Measurements from ENCODE around the gene KDM4C.

Gene KDM4C

GRCh38 chr9:6818292-6818922, 60.6 kb downstream of the KDM4C start:
- no peak for TF ChIP-seq CTCF (IDR thresholded peaks at IDR 0.05; ENCODE audit: low read depth, low read length)
- no peak overlapping the region for H3K4me3 ChIP-seq (replicated peaks in 1 of 2; ENCODE audit: low read depth in 2 of 2, low read length in 2 of 2)

GRCh38 chr9:6819112-6819511, 61.3 kb downstream of the KDM4C start:
- no peak for DNase-seq (ENCODE audit: low read depth in 2 of 2)
- TF ChIP-seq CTCF (IDR thresholded peaks at IDR 0.05; ENCODE audit: low read depth, low read length), result no peak
- no peak overlapping the region for H3K4me3 ChIP-seq (replicated peaks in 1 of 2; ENCODE audit: low read depth in 2 of 2, low read length in 2 of 2)

More at GRCh38 chr9:6818292-6818922, 60.6 kb downstream of the KDM4C start:
- no peak for DNase-seq (ENCODE audit: low read depth in 2 of 2)

GRCh38 chr9:6819529-6819928, 61.8 kb downstream of the KDM4C start:
- H3K4me3 ChIP-seq (replicated peaks in 1 of 2; ENCODE audit: low read depth in 2 of 2, low read length in 2 of 2), result no peak overlapping the region
- no peak for DNase-seq (ENCODE audit: low read depth in 2 of 2)
- no peak for TF ChIP-seq CTCF (IDR thresholded peaks at IDR 0.05; ENCODE audit: low read depth, low read length)

- TF ChIP-seq CTCF (IDR thresholded peaks at IDR 0.05; ENCODE audit: low read depth, low read length), result no peak
- DNase-seq (ENCODE audit: low read depth in 2 of 2), result no peak
- no peak overlapping the region for H3K4me3 ChIP-seq (replicated peaks in 1 of 2; ENCODE audit: low read depth in 2 of 2, low read length in 2 of 2)
These were observed 64.9 kb downstream of the KDM4C start for GRCh38 chr9:6822696-6823095.

- H3K4me3 ChIP-seq (replicated peaks in 1 of 2; ENCODE audit: low read depth in 2 of 2, low read length in 2 of 2), result no peak overlapping the region
- TF ChIP-seq CTCF (IDR thresholded peaks at IDR 0.05; ENCODE audit: low read depth, low read length), result peak; percentile 52
- DNase-seq (ENCODE audit: low read depth in 2 of 2), result peak; percentile 64 to 66
These were observed 69.8 kb downstream of the KDM4C start for GRCh38 chr9:6827439-6828145.

GRCh38 chr9:6829027-6829426, 71.3 kb downstream of the KDM4C start:
- H3K4me3 ChIP-seq (replicated peaks in 1 of 2; ENCODE audit: low read depth in 2 of 2, low read length in 2 of 2), result no peak overlapping the region
- TF ChIP-seq CTCF (IDR thresholded peaks at IDR 0.05; ENCODE audit: low read depth, low read length), result peak; percentile 9
- DNase-seq (ENCODE audit: low read depth in 2 of 2), result peak in 1 of 2 donors; percentile 29
